Gastrocnemius medialis (tissue), 4 donors: Measurements from ENCODE around the gene NXNL2.

Source experiments
- CTCF ChIP-seq, 5 experiments: fragments of 450-650 bp in 3 of 5; fragments of 200-600 bp in 2 of 5; sonication (generic) in 2 of 5; IDR thresholded peaks in 4 of 5; conservative IDR thresholded peaks in 1 of 5; 1 replicate in 4 of 5; 2 replicates in 1 of 5; pipeline ENCODE4 v1.5.1; 2016 to 2019; ENCODE audit warnings: antibody characterized with exemption in 5 of 5, mild to moderate bottlenecking in 3 of 5, moderate library complexity in 3 of 5
- POLR2A ChIP-seq, 2 donors: fragments of 450-650 bp; IDR thresholded peaks; one replicate each; pipeline ENCODE4 v1.6.1; 2017; ENCODE audit warnings: antibody characterized with exemption in 2 of 2, mild to moderate bottlenecking in 2 of 2, moderate library complexity in 2 of 2

GRCh38 chr9:88540251-88540763 is 5.3 kb downstream of the NXNL2 start:
- no peak for TF ChIP-seq CTCF (IDR thresholded peaks at IDR 0.05 in 4 of 5, conservative IDR thresholded peaks at IDR 0.05 in 1 of 5)
- TF ChIP-seq POLR2A (IDR thresholded peaks at IDR 0.05), result no peak
